T-helper 2 cell (primary cell): ENCODE results near the gene SLC25A44.

Experiments used
- DNase-seq, 5 experiments: peaks; one replicate each; pipeline versions ENCODE4 v3.0.0 to v3.0.0-alpha.2; 2012 to 2022

SLC25A44 gene

GRCh38 chr1:156242738-156243137, 48.8 kb downstream of the SLC25A44 start:
- no peak for DNase-seq

- DNase-seq, result no peak
Observed at GRCh38 chr1:156244126-156244525, 50.2 kb downstream of the SLC25A44 start.

GRCh38 chr1:156244712-156245111, 50.8 kb downstream of the SLC25A44 start:
- no peak for DNase-seq

- peak in 4 of 5 experiments; percentile 7 to 72 (median 13) for DNase-seq
Observed at GRCh38 chr1:156245451-156246232, 51.7 kb downstream of the SLC25A44 start.

GRCh38 chr1:156246241-156246780, 52.4 kb downstream of the SLC25A44 start:
- no peak for DNase-seq

- DNase-seq, result no peak
Observed at GRCh38 chr1:156246781-156247459, 53.0 kb downstream of the SLC25A44 start.

GRCh38 chr1:156247460-156248322, 53.8 kb downstream of the SLC25A44 start, which contains the start of gene PAQR6:
TSS of gene PAQR6 (minus strand) at chr1:156248056. CDS start at chr1:156246731, 1,325 bp downstream.
- DNase-seq, result no peak

- DNase-seq, result no peak
Observed at GRCh38 chr1:156248323-156248683, 54.4 kb downstream of the SLC25A44 start.

- DNase-seq, result no peak
Observed at GRCh38 chr1:156249593-156249992, 55.7 kb downstream of the SLC25A44 start.

- peak in 1 of 5 experiments; percentile 61 for DNase-seq
Observed at GRCh38 chr1:156251527-156251926, 57.6 kb downstream of the SLC25A44 start.

- no peak for DNase-seq
Observed at GRCh38 chr1:156253634-156254033, 59.7 kb downstream of the SLC25A44 start.

- no peak for DNase-seq
Observed at GRCh38 chr1:156257711-156258110, 63.8 kb downstream of the SLC25A44 start.

- no peak for DNase-seq
Observed at GRCh38 chr1:156258859-156259258, 65.0 kb downstream of the SLC25A44 start.

- no peak for DNase-seq
Observed at GRCh38 chr1:156259805-156260204, 65.9 kb downstream of the SLC25A44 start.

GRCh38 chr1:156260896-156261295, 67.0 kb downstream of the SLC25A44 start:
- DNase-seq, result no peak
